Memory B cell (primary cell): Measurements from ENCODE around the gene MEG3.

ENCODE experiments used
- ATAC-seq: fragments of 150-1000 bp; cut with Tn5 transposase; 2 replicates; pipeline ENCODE4 v1.10.0; 2021; ENCODE audit warnings: low read depth, mild to moderate bottlenecking, moderate library complexity
- DNase-seq, 2 donors: peaks; one replicate each; pipeline ENCODE4 v3.0.0; 2022; ENCODE audit warnings: low spot score in 2 of 2
- H3K27ac Mint-ChIP-seq: one replicate; pipeline ENCODE4 v1.8.0; 2022; ENCODE audit warnings: mild to moderate bottlenecking, moderate library complexity, mixed read lengths
- H3K27me3 Mint-ChIP-seq: one replicate; pipeline ENCODE4 v1.8.0; 2022; ENCODE audit warnings: mixed read lengths
- H3K36me3 Mint-ChIP-seq: one replicate; pipeline ENCODE4 v1.8.0; 2022; ENCODE audit warnings: mild to moderate bottlenecking, mixed read lengths
- H3K4me1 Mint-ChIP-seq: one replicate; pipeline ENCODE4 v1.8.0; 2022; ENCODE audit warnings: mixed read lengths
- H3K4me3 Mint-ChIP-seq: one replicate; pipeline ENCODE4 v1.8.0; 2022; ENCODE audit warnings: mild to moderate bottlenecking, moderate library complexity, mixed read lengths
- H3K9me3 Mint-ChIP-seq: one replicate; pipeline ENCODE4 v1.8.0; 2022; ENCODE audit warnings: mixed read lengths

Gene MEG3

DNA sequence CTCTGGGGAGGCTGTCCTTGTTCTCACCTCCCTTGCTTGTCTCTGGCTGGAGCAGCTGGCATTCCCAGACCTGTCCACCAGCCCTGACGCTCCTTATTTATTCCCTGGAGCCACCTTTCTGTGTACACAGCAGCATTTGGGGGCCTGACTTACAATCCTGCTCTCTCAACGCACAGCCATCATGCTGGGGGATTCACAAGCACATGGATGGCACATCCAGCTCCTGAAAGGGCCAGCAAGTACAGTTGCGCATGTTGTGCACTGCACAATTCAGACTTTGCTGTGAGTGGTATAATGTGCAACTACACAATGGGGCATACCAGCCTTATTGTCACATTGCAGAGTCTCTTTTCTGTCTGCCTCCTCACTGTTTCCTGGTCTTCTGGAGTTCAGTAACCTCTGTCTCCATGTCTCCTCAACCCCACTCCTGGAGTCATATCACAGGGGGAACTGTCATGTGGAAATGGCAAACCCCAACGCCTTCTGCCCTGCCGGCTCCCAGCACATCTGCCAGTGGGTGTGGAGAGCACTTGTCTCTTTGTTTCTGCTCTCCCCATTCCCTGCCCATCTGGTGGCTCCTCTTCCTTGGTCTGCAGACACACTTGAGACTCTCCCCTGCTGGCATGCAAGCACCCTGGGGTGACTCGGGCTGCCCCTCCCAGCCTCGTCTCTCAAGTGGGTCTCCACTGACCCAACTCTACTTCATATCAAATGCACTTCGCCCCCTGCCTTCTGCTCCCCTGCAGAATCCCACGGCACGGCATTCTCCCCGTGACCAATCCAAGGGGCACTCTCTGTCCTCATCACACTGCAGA, 41.2 kb upstream of the MEG3 start:
- H3K27me3 Mint-ChIP-seq: peaks cover 5% of the 10 kb centered on the region
- peaks cover 2% of the 10 kb centered on the region for H3K9me3 Mint-ChIP-seq
- no peak for ATAC-seq
- H3K36me3 Mint-ChIP-seq: no peaks in the 10 kb centered on the region
- no peaks in the 10 kb centered on the region for H3K4me1 Mint-ChIP-seq
- DNase-seq: no peak
- H3K4me3 Mint-ChIP-seq: no peak overlapping the region
- no peak overlapping the region for H3K27ac Mint-ChIP-seq

DNA sequence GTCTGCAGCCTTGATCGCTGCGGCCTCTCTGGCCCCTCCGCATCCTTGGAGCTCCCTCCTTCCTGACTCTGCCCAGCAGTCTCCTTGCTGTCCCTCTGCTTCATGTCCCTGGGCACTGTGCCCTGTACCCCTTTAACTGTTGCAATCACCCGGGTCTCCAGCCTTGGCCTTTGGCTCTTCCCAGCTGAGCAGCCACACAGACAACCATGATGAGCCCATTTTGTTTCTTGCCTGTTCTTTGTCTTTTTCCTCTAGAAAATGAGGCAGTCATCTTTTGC, 40.6 kb upstream of the MEG3 start:
- no peak overlapping the region for H3K4me3 Mint-ChIP-seq
- H3K27me3 Mint-ChIP-seq: peaks cover 5% of the 10 kb centered on the region
- no peak overlapping the region for H3K27ac Mint-ChIP-seq
- peaks cover 2% of the 10 kb centered on the region for H3K9me3 Mint-ChIP-seq
- ATAC-seq (no peak), DNase-seq (no peak)
- H3K4me1 Mint-ChIP-seq: no peaks in the 10 kb centered on the region
- H3K36me3 Mint-ChIP-seq: no peaks in the 10 kb centered on the region

DNA sequence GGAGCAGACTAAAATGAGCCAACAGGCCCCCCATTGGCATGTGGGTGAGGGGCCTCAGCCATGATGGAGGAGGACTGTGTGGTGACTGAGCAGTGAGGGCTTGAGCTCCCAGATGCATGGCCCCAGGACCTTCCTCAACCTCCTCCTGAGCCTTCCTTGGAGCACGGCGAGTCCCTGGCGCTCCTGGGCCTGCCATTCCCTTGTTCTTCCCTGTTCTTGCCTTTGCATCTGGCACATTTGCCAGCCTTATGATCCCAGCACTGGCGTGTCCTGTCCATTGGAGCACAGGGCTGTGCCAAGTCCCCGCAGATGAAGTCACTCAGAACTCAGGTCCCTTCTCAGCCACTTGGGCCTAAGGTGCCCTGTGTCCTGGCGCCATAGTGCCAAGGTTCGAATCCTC, 40.3 kb upstream of the MEG3 start:
- no peak overlapping the region for H3K27ac Mint-ChIP-seq
- no peaks in the 10 kb centered on the region for H3K36me3 Mint-ChIP-seq
- H3K9me3 Mint-ChIP-seq: peaks cover 2% of the 10 kb centered on the region
- H3K27me3 Mint-ChIP-seq: peaks cover 5% of the 10 kb centered on the region
- no peak overlapping the region for H3K4me3 Mint-ChIP-seq
- H3K4me1 Mint-ChIP-seq: no peaks in the 10 kb centered on the region
- ATAC-seq (no peak), DNase-seq (no peak)

DNA sequence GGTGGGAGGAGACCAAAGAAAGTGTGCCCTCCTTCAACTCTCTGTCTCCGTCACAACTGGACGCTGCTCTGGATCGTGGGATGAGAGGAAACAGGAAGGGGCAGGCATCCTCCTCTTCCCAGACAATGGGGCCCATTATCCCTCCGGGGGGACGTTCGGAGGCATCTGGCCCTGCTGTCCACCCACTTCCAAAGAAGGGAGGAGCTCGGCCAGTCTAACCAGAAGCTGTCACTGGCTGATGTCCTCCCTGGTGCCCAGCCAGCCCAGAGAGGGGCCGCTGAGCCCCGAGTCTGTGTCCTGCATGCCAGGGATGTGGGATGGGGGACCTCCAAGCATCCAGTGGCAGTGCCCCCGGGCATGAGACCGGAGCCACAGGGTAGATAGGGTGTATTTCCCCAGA, 39.8 kb upstream of the MEG3 start:
- Mint-ChIP-seq H3K27me3 (peaks cover 5% of the 10 kb centered on the region), H3K4me3 (no peak overlapping the region), H3K36me3 (no peaks in the 10 kb centered on the region), H3K9me3 (peaks cover 2% of the 10 kb centered on the region), H3K4me1 (no peaks in the 10 kb centered on the region), H3K27ac (no peak overlapping the region)
- ATAC-seq: no peak
- no peak for DNase-seq

DNA sequence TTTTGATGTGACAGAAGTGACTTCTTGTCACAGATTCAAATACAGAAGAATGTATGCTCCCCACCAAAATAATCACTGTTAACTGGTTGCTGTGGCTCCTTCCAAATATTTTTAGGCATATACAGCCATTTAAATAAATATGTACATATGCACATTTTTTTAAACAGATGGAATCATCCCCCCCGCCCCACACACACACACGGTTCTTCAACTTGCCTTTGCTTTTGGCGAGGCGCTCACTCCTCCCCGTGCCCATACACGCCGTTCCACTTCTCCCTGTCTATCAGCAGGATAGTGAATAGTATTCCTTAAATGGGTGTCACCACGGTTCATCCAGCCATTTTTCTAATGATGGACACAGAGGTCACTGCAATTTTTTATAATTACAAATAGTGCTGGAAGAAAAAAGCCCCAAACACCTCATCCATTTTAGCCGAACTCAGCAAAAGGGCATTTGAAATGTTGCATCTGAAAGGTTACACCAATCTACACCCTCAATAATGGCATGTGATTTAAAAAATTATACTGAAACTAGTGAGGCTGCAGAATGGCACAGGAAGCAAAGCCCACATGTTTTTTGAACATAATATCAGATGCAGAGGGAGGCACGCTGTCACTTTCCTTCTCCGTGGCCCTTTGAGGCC, 39.2 kb upstream of the MEG3 start:
- Mint-ChIP-seq H3K4me1 (no peaks in the 10 kb centered on the region), H3K36me3 (no peaks in the 10 kb centered on the region), H3K9me3 (peaks cover 2% of the 10 kb centered on the region), H3K27ac (no peak overlapping the region), H3K27me3 (peaks cover 5% of the 10 kb centered on the region), H3K4me3 (no peak overlapping the region)
- ATAC-seq: no peak
- DNase-seq: no peak

DNA sequence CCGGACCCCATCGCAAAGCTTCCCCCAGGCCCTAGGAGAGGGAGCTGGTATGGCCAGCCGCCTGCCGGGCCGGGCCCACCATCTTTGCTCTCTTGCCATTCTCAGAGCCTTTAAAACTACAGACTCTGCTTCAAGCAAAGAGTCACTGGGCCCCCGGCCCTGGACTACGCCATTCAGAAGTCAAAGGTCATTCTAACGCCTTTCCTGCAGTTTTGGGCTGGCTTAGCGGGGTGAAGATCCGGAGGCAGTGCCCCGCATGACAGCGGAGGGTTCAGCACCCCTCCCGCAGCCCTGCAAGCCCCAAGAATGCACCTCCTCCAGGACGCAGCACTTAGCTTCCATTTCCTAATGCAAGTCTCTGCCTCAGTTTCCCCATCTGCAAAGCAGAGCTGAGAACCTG, 38.3 kb upstream of the MEG3 start:
- DNase-seq: no peak
- H3K4me1 Mint-ChIP-seq: no peaks in the 10 kb centered on the region
- peaks cover 2% of the 10 kb centered on the region for H3K9me3 Mint-ChIP-seq
- no peak overlapping the region for H3K27ac Mint-ChIP-seq
- no peak for ATAC-seq
- H3K27me3 Mint-ChIP-seq: peaks cover 7% of the 10 kb centered on the region
- H3K4me3 Mint-ChIP-seq: no peak overlapping the region
- H3K36me3 Mint-ChIP-seq: no peaks in the 10 kb centered on the region

DNA sequence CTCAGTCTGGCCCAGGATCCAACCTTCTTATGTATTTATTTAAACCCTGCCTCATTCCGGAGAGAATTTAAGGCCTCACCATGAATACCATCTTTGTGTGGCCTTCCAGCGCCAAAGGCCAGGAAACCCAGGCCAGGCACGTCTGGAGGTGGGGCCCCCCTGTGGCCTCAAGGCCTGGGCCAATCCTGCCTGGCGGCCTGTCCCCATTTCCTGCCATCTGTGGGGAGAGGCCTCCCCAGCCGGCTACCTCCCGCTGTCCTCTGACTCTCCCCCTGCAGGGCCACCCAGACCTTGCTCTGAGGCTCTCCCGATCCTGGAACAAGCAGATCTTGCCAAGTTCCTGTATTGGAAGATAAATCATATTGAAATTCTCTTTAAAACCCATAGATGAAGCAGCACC, 37.4 kb upstream of the MEG3 start:
- Mint-ChIP-seq H3K4me3 (no peak overlapping the region), H3K4me1 (no peaks in the 10 kb centered on the region), H3K27me3 (peaks cover 5% of the 10 kb centered on the region), H3K36me3 (no peaks in the 10 kb centered on the region), H3K9me3 (peaks cover 2% of the 10 kb centered on the region), H3K27ac (no peak overlapping the region)
- DNase-seq (no peak), ATAC-seq (no peak)

DNA sequence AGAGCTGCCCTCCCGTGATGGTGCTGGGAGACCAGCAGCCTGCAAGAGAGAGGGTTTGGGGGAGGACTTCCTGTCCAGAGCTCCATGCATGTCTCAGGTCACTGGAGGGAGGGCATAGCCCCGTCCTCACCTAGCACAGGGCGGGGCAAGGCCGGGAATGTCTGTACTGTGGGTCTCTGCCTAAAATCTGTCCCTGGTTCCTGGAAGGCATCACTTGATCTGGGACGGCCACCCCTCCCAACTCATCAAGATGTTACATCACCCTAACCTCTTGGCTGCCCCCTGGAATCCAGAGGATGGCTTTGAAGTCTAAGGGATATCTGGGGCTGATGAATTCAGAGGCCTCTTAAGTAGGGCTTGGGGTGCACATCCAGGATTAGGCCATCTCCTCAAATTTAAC, 37.0 kb upstream of the MEG3 start:
- H3K4me3 Mint-ChIP-seq: no peak overlapping the region
- peaks cover 5% of the 10 kb centered on the region for H3K27me3 Mint-ChIP-seq
- no peak overlapping the region for H3K27ac Mint-ChIP-seq
- peaks cover 2% of the 10 kb centered on the region for H3K9me3 Mint-ChIP-seq
- H3K36me3 Mint-ChIP-seq: no peaks in the 10 kb centered on the region
- ATAC-seq (no peak), DNase-seq (no peak)
- no peaks in the 10 kb centered on the region for H3K4me1 Mint-ChIP-seq

DNA sequence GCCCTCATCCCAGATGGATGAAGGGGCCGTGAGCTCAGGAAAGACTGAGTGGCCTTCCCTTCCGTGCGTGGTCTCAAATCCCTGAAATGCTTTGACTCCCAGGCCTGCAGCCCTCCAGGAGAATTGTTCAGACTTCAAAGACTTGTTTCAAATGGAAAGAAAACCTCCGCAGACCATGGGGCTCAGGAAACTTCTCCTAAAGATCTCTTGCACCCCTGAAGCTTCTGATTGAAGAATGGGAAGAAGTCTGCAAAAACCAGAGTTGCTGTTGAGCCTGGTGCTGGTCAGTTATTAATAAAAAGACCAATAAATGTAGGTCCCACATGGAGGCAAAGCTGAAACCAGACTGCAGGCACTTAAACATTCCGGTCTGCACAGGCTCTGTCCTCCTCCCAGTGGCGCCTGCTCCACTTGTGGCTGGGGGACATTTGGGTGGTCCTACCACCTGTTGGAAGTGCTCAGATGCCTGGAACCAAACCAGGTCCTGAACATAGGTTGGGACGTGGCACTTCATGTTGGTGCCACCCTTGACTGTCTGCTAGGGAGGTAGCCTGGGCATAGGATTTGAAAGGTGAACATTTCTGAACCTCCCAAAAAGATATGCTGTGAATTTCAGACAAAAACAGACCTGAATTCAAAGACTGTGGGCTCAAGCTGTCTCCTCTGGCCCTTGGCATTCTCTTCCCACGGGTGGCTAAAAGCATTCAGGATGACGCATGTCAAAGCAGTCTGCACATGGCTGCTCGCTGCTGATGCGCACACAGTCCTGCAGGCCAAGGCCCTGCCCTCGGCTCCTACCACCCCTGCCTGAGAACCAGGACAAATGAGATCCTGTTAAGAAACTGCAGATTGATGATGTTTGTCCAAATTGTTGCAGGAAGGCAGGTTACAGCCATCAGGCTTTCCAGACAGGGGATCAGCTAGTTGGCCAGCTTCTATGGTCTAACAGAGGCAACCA, 36.2 kb upstream of the MEG3 start:
- Mint-ChIP-seq H3K4me3 (no peak overlapping the region), H3K36me3 (no peaks in the 10 kb centered on the region), H3K27ac (no peak overlapping the region), H3K27me3 (peaks cover 5% of the 10 kb centered on the region), H3K4me1 (no peaks in the 10 kb centered on the region), H3K9me3 (peaks cover 2% of the 10 kb centered on the region)
- ATAC-seq (no peak), DNase-seq (no peak)

DNA sequence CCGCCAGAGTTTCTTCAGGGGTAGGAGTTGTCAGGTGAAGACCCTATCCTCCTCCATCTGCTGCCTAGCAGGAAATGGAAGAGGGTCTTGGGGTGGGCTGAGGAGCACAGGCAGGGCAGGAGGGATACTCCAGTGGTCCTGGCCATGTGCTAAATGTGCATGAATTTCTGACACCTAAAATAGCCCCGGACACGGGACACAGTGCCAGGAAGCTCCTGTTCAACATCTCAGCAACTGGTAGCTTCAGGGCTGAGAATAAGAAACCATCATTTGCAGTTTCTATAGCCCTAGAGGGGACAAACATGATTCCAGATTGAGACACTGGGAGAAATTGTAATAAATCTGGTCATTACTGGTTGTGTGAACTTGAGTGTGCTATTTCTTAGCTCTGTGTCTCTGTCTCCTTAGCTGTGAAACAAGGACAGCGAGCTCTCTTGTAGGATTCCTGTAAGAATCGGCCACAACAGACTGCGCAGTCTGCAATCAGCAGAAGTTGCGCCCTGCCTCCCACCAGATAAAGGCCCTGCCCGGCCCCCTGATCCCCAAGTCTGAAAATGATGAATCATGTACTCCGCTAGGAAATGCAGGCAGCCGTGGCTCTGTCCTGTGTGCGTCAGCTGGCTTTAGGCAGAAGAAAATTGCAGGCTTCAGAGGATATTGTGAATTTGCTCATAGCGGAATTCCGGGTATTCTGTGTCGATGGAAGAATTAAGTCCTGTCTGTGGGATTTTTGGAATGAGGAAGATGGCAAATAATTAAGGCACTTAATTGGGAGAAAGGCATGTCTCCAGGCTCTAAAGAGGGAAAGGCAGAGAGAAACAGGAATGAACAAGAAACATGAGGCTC, 35.2 kb upstream of the MEG3 start:
- ATAC-seq (no peak), DNase-seq (no peak)
- Mint-ChIP-seq H3K4me3 (no peak overlapping the region), H3K27ac (no peak overlapping the region), H3K36me3 (no peaks in the 10 kb centered on the region), H3K4me1 (no peaks in the 10 kb centered on the region), H3K9me3 (no peaks in the 10 kb centered on the region), H3K27me3 (peaks cover 4% of the 10 kb centered on the region)

DNA sequence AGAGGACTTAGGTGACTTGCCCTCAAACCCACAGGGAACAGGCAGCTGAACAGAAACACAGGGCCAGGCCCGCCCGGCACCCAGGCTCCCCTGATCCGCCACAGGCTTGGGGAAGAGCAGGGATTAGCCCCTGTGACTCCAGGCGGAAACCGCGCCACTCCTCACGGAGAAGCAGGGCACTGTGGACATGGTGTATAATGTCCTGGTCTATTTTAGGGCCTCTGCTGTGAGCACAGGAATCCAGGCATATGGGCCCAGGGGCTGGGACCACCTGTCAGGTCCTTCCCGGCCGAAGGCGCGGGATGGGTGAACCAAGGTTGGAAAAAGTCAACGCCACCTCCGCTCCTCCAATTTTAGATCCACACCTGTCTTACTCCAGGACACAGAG, 34.6 kb upstream of the MEG3 start:
- ATAC-seq (no peak), DNase-seq (no peak)
- no peaks in the 10 kb centered on the region for H3K36me3 Mint-ChIP-seq
- peaks cover 4% of the 10 kb centered on the region for H3K27me3 Mint-ChIP-seq
- H3K4me1 Mint-ChIP-seq: no peaks in the 10 kb centered on the region
- H3K27ac Mint-ChIP-seq: no peak overlapping the region
- no peaks in the 10 kb centered on the region for H3K9me3 Mint-ChIP-seq
- H3K4me3 Mint-ChIP-seq: no peak overlapping the region

DNA sequence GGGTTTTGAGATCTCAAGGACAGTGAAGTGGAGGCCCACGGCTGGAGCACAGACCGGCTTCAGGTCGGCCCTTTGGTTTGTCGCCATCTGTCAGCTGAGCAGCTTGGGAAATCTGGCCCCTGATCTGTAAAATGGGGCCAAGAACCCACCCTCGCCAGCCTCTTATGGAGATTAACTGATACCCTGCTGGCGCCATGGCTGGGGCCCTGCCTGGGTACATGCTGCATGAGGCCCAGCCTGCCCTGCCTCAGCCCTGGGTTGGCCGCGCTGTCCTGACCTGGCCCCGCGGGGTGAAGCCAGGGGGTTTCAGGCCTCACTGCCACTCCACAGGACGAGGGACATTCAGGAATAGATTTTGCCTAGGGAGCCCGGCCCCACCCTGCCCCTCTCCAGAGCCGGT, 33.9 kb upstream of the MEG3 start:
- Mint-ChIP-seq H3K27me3 (peaks cover 4% of the 10 kb centered on the region), H3K4me1 (no peaks in the 10 kb centered on the region), H3K36me3 (no peaks in the 10 kb centered on the region), H3K9me3 (no peaks in the 10 kb centered on the region), H3K4me3 (no peak overlapping the region), H3K27ac (no peak overlapping the region)
- DNase-seq (no peak), ATAC-seq (no peak)

DNA sequence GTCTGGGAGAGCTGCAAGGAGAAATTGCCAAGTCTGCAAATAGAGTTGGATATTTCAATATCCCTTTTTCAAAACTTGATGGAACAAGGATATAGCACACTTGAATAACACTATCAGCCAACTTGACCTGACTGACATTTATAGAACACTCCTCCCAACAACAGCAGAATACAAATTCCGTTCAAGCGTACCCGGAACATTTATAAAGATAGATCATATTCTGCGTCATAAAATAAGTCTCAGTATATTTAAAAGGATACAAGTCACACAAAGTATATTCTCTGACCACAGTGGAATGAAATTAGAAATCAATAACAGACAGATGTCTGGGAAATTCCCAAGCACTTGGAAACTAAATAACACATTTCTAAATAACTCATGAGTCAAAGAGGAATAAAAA, 29.0 kb upstream of the MEG3 start:
- no peaks in the 10 kb centered on the region for H3K9me3 Mint-ChIP-seq
- ATAC-seq (no peak), DNase-seq (no peak)
- H3K36me3 Mint-ChIP-seq: no peaks in the 10 kb centered on the region
- no peaks in the 10 kb centered on the region for H3K4me1 Mint-ChIP-seq
- no peak overlapping the region for H3K4me3 Mint-ChIP-seq
- no peak overlapping the region for H3K27ac Mint-ChIP-seq
- H3K27me3 Mint-ChIP-seq: peaks cover 2% of the 10 kb centered on the region

DNA sequence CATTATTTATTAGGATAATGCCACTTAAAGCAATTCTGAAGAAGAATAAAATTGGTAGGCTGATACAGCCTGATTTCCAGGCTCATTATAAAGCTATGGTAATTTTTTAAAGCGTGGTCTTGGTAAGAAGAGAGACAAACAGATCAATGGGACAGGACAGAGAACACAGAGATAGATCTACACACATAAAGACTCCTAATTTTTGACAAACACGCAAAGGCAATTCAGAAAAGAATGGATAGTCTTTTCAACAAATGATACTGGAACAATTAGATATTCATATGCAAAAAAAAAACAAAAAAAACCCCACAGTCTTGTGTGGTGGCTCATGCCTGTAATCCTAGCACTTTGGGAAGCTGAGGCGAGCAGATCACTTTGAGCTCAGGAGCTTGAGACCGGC, 25.9 kb upstream of the MEG3 start:
- DNase-seq: no peak
- H3K36me3 Mint-ChIP-seq: no peaks in the 10 kb centered on the region
- no peak overlapping the region for H3K27ac Mint-ChIP-seq
- no peaks in the 10 kb centered on the region for H3K27me3 Mint-ChIP-seq
- no peaks in the 10 kb centered on the region for H3K4me1 Mint-ChIP-seq
- H3K4me3 Mint-ChIP-seq: no peak overlapping the region
- no peaks in the 10 kb centered on the region for H3K9me3 Mint-ChIP-seq
- no peak for ATAC-seq
